SK-N-SH (cell line): Measurements from ENCODE around the gene RNF19B. TPM values are rescaled to one million over a fixed set of nuclear protein-coding genes. Genes with fewer than 3 reads are reported as not detected.

Experiments
- CTCF ChIA-PET: fragments of 300-600, 350-600 bp; formaldehyde crosslinking; extraction: SDS; loops from one replicate; lab custom pipeline; 2021; lab: Yijun Ruan, JAX
- POLR2A ChIA-PET: fragments of 350-600 bp; sonication (Branson Sonifier 250); formaldehyde crosslinking; extraction: SDS; loops from one replicate; lab custom pipeline; 2020; ENCODE audit warnings: antibody characterized with exemption, inconsistent platforms; lab: Yijun Ruan, JAX
- DNase-seq: peaks from one replicate; pipeline ENCODE4 v3.0.0; 2012
- H2AFZ ChIP-seq: fragments of 200-600 bp; sonication (generic); 2 replicates; pipeline ENCODE4 v1.8.1; 2016; ENCODE audit warnings: antibody characterized with exemption, mild to moderate bottlenecking, low read depth
- H3F3A ChIP-seq: fragments of 200-600 bp; sonication (generic); replicated peaks from 2 replicates; pipeline ENCODE3; 2016; ENCODE audit warnings: antibody characterized with exemption, mild to moderate bottlenecking; ENCODE audit not compliant: insufficient read depth
- H3K27ac ChIP-seq, 2 experiments: fragments of 200-500 bp in 1 of 2; fragments of 200-600 bp in 1 of 2; sonication (Bioruptor generic) in 1 of 2; sonication (generic), shearing (Covaris generic) in 1 of 2; 2 replicates each; pipeline versions ENCODE4 v1.5.1 to v1.6.1; 2014 to 2016; ENCODE audit warnings: low read depth in 2 of 2, inconsistent platforms in 1 of 2, low read length in 1 of 2, mild to moderate bottlenecking in 1 of 2, mixed read lengths in 1 of 2
- H3K27me3 ChIP-seq: fragments of 200-600 bp; sonication (generic), shearing (Covaris generic); 2 replicates; pipeline ENCODE4 v1.6.1; 2016; ENCODE audit warnings: mixed run types; ENCODE audit not compliant: insufficient read depth
- H3K36me3 ChIP-seq, 2 experiments: fragments of 200-500 bp in 1 of 2; fragments of 200-600 bp in 1 of 2; sonication (Bioruptor generic) in 1 of 2; sonication (generic) in 1 of 2; replicated peaks in 1 of 2; 2 replicates each; pipeline versions ENCODE3 to v1.5.1; 2014 to 2016; ENCODE audit warnings: low read length in 1 of 2, mild to moderate bottlenecking in 1 of 2; ENCODE audit not compliant: insufficient read depth in 2 of 2, control insufficient read depth in 1 of 2
- H3K4me1 ChIP-seq, 2 experiments: fragments of 200-500 bp in 1 of 2; fragments of 200-600 bp in 1 of 2; sonication (Bioruptor generic) in 1 of 2; sonication (generic), shearing (Covaris generic) in 1 of 2; 2 replicates each; pipeline versions ENCODE4 v1.5.1 to v1.6.1; 2014 to 2016; ENCODE audit warnings: low read depth in 1 of 2, low read length in 1 of 2, mixed run types in 1 of 2; ENCODE audit not compliant: insufficient read depth in 2 of 2, control insufficient read depth in 1 of 2
- H3K4me2 ChIP-seq: fragments of 200-600 bp; sonication (generic), shearing (Covaris generic); 2 replicates; pipeline ENCODE4 v1.6.1; 2017; ENCODE audit warnings: mixed run types
- H3K4me3 ChIP-seq, 2 experiments: fragments of 200-500 bp in 1 of 2; fragments of 200-600 bp in 1 of 2; sonication (Bioruptor generic) in 1 of 2; sonication (generic), shearing (Covaris generic) in 1 of 2; 2 replicates each; pipeline versions ENCODE4 v1.5.1 to v1.8.1; 2014 to 2016; ENCODE audit warnings: low read depth in 2 of 2, inconsistent platforms in 1 of 2, low read length in 1 of 2, mild to moderate bottlenecking in 1 of 2, mixed read lengths in 1 of 2, moderate library complexity in 1 of 2
- H3K79me2 ChIP-seq: fragments of 200-600 bp; sonication (generic); 2 replicates; pipeline ENCODE4 v1.8.1; 2017; ENCODE audit warnings: mild to moderate bottlenecking; ENCODE audit not compliant: insufficient read depth
- H3K9ac ChIP-seq: fragments of 200-600 bp; sonication (generic); 2 replicates; pipeline ENCODE4 v1.6.1; 2017; ENCODE audit warnings: mixed run types
- H3K9me2 ChIP-seq: fragments of 200-600 bp; sonication (generic); 2 replicates; pipeline ENCODE4 v1.6.1; 2017; ENCODE audit warnings: mixed run types
- H3K9me3 ChIP-seq: fragments of 200-600 bp; sonication (generic); 2 replicates; pipeline ENCODE4 v1.6.1; 2017; ENCODE audit warnings: mixed run types, mild to moderate bottlenecking, moderate library complexity
- H4K20me1 ChIP-seq: fragments of 200-600 bp; sonication (generic); 2 replicates; pipeline ENCODE4 v1.6.1; 2017; ENCODE audit warnings: mild to moderate bottlenecking, mixed run types; ENCODE audit not compliant: insufficient read depth
- EZH2phosphoT487 ChIP-seq: fragments of 200-600 bp; sonication (generic); IDR thresholded peaks from 2 replicates; pipeline ENCODE4 v1.6.1; 2017; ENCODE audit warnings: low read depth, mixed run types, mild to moderate bottlenecking, antibody characterized with exemption, moderate library complexity, borderline replicate concordance
- FOXM1 ChIP-seq: IDR thresholded peaks from 2 replicates; pipeline ENCODE4 v1.4.0; 2012; ENCODE audit warnings: low read depth, mild to moderate bottlenecking
- GATA2 ChIP-seq: sonication (generic); formaldehyde crosslinking; IDR thresholded peaks from 2 replicates; pipeline ENCODE4 v1.5.0; 2020; ENCODE audit warnings: mild to moderate bottlenecking, missing genetic modification reagents
- JUND ChIP-seq: IDR thresholded peaks from 2 replicates; pipeline ENCODE4 v1.4.0; 2012
- POLR2AphosphoS5 ChIP-seq: IDR thresholded peaks from 2 replicates; pipeline ENCODE4 v1.6.1; 2012; ENCODE audit warnings: low read depth, low read length
- RCOR1 ChIP-seq: fragments of 150-350 bp; IDR thresholded peaks from 2 replicates; pipeline ENCODE4 v1.6.1; 2017; ENCODE audit warnings: antibody characterized with exemption, low read length
- RFX5 ChIP-seq: IDR thresholded peaks from 2 replicates; pipeline ENCODE4 v1.6.1; 2012; ENCODE audit warnings: mild to moderate bottlenecking, improper control_type of control experiment, low read length
- SIN3A ChIP-seq: IDR thresholded peaks from 2 replicates; pipeline ENCODE4 v1.6.1; 2012; ENCODE audit warnings: low read depth, mild to moderate bottlenecking, low read length, moderate library complexity, borderline replicate concordance
- TAF1 ChIP-seq: IDR thresholded peaks from 2 replicates; pipeline ENCODE4 v1.6.1; 2012; ENCODE audit warnings: low read depth, mild to moderate bottlenecking, low read length, moderate library complexity, borderline replicate concordance
- USF1 ChIP-seq: IDR thresholded peaks from 2 replicates; pipeline ENCODE4 v1.4.0; 2012; ENCODE audit warnings: low read depth, borderline replicate concordance
- USF2 ChIP-seq: fragments of 150-350 bp; IDR thresholded peaks from 2 replicates; pipeline ENCODE4 v1.6.1; 2017; ENCODE audit warnings: antibody characterized with exemption, low read length, low read depth, borderline replicate concordance
- WGBS: methylation state at CpG from one replicate; pipeline ENCODE4 v1.1.6; 2017; ENCODE audit warnings: low lambda C conversion rate; 5-methylcytosine and 5-hydroxymethylcytosine counted together
- polyA plus RNA-seq, 3 experiments: library from polyadenylated mRNA; depleted of rRNA; stranded (reverse); fragments of >200 nt; gene quantifications; 2 replicates each; pipeline ENCODE4 v1.2.3, GENCODE V29; 2012

Gene RNF19B
- polyA plus RNA-seq, 1 of the 3 experiments (the other 2 are of a cell fraction) = 20.1 TPM

GRCh38 chr1:32928285-32928684, 36.3 kb downstream of the RNF19B start:
- H3K4me1 ChIP-seq = no peaks in the 10 kb centered on the region; a peak in 1 of 4 replicates
- 92% methylated on average over 2 of the region's 2 CpGs for WGBS
- no peak overlapping the region for H3K4me3 ChIP-seq
- ChIA-PET POLR2A (interaction anchor here (0.6 kb wide), 1 partner anchor 355 kb away, joined by 4 read pairs; no protein-coding TSS in a partner anchor), CTCF (interaction anchor here (1.4 to 8.9 kb wide), 3 partner anchors 80 to 158 kb away, joined by 6 to 95 read pairs (median 8); no protein-coding TSS in a partner anchor)
- no peaks in the 10 kb centered on the region for H3K36me3 ChIP-seq
- H3K9ac ChIP-seq = no peak overlapping the region
- no peak overlapping the region for H3K27ac ChIP-seq
- TF ChIP-seq JUND (no peak), RCOR1 (peak; percentile 17; the same call in 1 of the 2 replicates)
- H3K9me3 ChIP-seq = no peaks in the 10 kb centered on the region
- H3K9me2 ChIP-seq = no peaks in the 10 kb centered on the region
- H3K79me2 ChIP-seq = no peaks in the 10 kb centered on the region
- H2AFZ ChIP-seq = no peak overlapping the region
- no peak overlapping the region for H3K4me2 ChIP-seq
- DNase-seq = no peak
- no peaks in the 10 kb centered on the region for H3K27me3 ChIP-seq
- no peaks in the 10 kb centered on the region for H4K20me1 ChIP-seq
- H3F3A ChIP-seq = peaks cover 6% of the 10 kb centered on the region

- Histone ChIP-seq H3K27ac (no peak overlapping the region), H3K4me3 (no peak overlapping the region), H3K9me3 (no peaks in the 10 kb centered on the region), H3K27me3 (no peaks in the 10 kb centered on the region), H3F3A (no peaks in the 10 kb centered on the region), H3K79me2 (no peaks in the 10 kb centered on the region), H3K36me3 (no peaks in the 10 kb centered on the region), H3K9me2 (no peaks in the 10 kb centered on the region), H3K4me1 (no peaks in the 10 kb centered on the region), H3K9ac (no peak overlapping the region), H3K4me2 (no peak overlapping the region), H4K20me1 (no peaks in the 10 kb centered on the region), H2AFZ (no peak overlapping the region)
- POLR2A ChIA-PET = no interaction called here
- 62% methylated on average over 2 of the region's 2 CpGs for WGBS
- CTCF ChIA-PET = interaction anchor here (1.4 to 8.9 kb wide), 3 partner anchors 81 to 159 kb away, joined by 6 to 95 read pairs (median 8); no protein-coding TSS in a partner anchor
- no peak for DNase-seq
- TF ChIP-seq USF1 (no peak), FOXM1 (no peak), GATA2 (CRISPR knock-in tag) (no peak), TAF1 (no peak)
Measured at GRCh38 chr1:32927441-32927840, 37.2 kb downstream of the RNF19B start.

GRCh38 chr1:32926562-32926961, 38.0 kb downstream of the RNF19B start:
- no peaks in the 10 kb centered on the region for H4K20me1 ChIP-seq
- no peaks in the 10 kb centered on the region for H3K9me2 ChIP-seq
- no peak overlapping the region for H3K9ac ChIP-seq
- ChIA-PET CTCF (no interaction called here), POLR2A (no interaction called here)
- no peak overlapping the region for H3K27ac ChIP-seq
- DNase-seq = no peak
- TF ChIP-seq RCOR1 (no peak), RFX5 (no peak), SIN3A (no peak), FOXM1 (no peak), USF2 (no peak), POLR2AphosphoS5 (no peak), EZH2phosphoT487 (no peak)
- no peaks in the 10 kb centered on the region for H3K4me1 ChIP-seq
- no peaks in the 10 kb centered on the region for H3F3A ChIP-seq
- H3K4me3 ChIP-seq = no peak overlapping the region
- H3K79me2 ChIP-seq = no peaks in the 10 kb centered on the region
- H3K36me3 ChIP-seq = no peaks in the 10 kb centered on the region
- no peak overlapping the region for H2AFZ ChIP-seq
- 95% methylated on average over 6 of the region's 6 CpGs for WGBS
- no peak overlapping the region for H3K4me2 ChIP-seq
- no peaks in the 10 kb centered on the region for H3K27me3 ChIP-seq
- no peaks in the 10 kb centered on the region for H3K9me3 ChIP-seq
